Frontal cortex (tissue), 4 donors: ENCODE data around the gene CD1E. TPM values are rescaled to one million over a fixed set of nuclear protein-coding genes. Genes with fewer than 3 reads are reported as not detected.
"Not testable (repeated sequence)": the region's sequence is repeated elsewhere in the genome, so short reads cannot be mapped to it uniquely, and the experiment has no call there.

Source experiments
- DNase-seq, 2 donors: peaks; one replicate each; pipeline ENCODE4 v3.0.0; 2012; ENCODE audit warnings: low spot score in 2 of 2
- FAIRE-seq: peaks from 2 replicates; lab custom pipeline; 2012; peaks lifted over from hg19 to GRCh38; lab: Jason Lieb, UNC
- total RNA-seq: library from RNA; depleted of rRNA; stranded (reverse); fragments of >200 nt; gene quantifications from one replicate; pipeline ENCODE4 v1.2.3, GENCODE V29; 2014
- donor health status: control.
- donor health status: control.
- donor health status: control.

The CD1E gene
- total RNA-seq: not detected

DNA sequence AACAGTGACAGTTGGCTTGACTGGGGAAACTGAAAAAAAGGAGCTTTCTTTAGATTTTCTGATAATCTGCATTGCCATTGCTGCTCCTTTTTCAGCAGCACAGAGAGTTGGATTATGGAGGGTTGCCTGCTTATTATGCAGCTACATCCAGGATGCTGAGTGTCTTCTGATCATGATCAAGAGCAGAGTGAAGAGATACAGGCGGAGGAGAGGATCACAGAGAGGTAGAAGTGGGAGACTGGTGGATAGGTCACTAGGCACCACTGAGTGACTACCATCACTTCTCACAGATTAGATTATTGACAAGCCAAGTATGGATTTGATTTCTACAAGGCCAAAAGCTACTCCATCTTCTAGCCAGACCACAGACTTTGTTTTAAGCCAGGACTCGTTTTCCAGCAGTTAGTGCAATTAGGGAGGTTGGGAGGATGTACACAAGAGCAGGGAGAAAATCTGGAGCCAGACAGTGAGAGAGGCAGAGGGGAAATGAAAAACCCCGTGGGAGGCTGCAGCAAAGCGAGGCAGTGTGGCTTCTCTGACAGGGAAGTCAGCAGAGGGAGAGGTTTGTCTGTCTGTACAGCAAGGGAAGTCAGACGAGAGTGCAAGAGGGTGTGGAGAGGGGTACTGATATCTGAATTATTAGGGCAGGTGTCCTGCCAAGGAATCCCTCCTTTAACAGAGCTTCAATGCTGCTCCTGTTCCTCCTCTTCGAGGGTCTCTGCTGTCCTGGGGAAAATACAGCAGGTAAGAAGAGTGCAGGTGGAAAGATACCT lies at the start of gene CD1E:
Gene CD1E, plus strand, starts transcription at position 592 of the 773 bp plus-strand sequence. Its CDS starts 95 bp downstream, at position 687.
- FAIRE-seq (no peak), DNase-seq (no peak)

DNA sequence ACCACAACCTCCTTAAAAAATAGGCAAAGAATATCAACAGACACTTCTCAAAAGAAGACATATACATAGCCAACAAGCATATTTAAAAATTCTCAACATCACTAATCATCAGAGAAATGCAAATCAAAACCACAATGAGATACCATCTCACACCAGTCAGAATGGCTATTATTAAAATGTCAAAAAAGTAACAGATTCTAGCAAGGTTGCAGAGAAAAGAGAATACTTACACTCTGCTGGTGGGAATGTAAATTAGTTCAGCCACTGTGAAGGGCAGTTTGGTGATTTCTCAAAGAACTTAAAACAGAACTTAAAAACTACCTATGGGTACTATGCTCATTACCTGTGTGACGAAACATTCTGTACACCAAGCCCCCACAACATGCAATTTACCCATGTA lies 43.1 kb upstream of the CD1E start:
- FAIRE-seq (no peak), DNase-seq (no peak)

DNA sequence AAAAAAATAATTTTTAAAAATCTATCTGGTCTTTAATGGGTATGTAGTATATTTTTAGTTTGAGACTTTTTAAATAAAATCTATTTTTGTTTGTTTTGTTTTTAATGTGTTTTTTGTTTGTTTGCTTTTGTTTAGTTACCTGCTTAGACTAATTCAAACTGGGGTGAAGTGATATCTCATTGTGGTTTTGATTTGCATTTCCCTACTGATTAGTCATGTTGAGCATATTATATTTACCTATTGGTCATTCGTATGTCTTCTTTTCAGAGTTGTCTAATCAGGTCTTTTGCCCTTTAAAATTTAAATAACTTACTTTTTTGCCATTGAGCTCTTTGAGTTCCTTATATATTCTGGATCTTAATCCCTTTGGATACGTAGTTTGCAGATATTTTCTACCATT lies 42.6 kb upstream of the CD1E start:
- DNase-seq (no peak), FAIRE-seq (no peak)

DNA sequence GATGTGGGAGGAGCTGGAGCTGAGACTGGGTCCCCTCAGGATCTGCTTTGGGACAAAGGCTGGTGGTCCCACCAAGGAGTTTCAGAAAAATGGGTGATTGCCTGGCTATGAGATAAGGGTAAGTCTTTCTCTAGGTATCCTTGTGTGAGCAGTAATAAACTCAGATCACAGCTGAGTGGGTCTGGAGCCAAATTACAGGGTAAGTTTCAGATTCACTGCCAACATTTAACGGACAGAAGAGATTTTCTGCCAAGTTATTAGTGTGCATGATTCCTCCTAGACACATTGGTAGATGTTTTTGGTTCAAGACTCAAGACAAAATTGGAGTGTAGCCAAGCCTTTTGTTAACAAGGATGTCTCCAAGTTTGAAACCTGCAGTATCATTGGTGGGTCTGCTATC lies 29.8 kb upstream of the CD1E start:
- DNase-seq: no peak
- FAIRE-seq: no peak

DNA sequence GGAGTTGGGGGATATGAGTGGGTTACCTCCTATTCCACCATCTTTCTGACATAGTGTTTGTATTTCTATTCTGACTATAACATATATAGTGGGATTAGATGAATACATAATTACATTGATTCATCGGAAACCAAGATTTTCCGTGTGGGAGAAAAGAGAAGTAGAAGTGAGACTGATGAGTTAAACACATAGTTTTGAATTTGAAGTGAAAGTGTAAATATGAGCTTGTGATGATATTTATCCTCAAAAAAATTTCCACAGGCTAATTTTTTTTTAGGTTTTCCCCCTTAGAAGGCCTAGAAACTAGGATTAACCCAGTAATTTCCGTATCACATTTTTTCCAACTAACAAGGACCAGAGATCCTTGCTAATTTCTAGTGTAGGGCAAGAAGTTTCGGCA lies 29.3 kb upstream of the CD1E start:
- DNase-seq: no peak
- FAIRE-seq: no peak

DNA sequence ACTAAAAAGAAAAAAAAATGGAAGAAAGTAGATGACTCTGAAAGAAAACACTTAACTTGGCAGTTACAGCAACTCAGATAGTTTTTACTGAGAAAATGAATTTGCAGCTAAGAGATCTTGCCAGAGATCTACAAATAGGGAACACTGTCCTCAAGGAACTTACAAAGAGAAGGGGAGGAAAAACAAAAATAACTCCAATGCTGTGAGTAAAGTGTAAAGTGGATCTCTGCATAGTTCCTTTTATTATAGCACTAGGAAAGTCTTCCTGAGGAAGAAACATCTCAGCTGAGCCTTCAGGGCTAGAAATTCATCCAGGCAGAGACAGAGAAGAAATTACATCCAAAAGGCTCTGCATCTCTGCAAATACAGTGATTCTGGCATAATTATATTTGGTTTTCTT lies 26.2 kb upstream of the CD1E start:
- DNase-seq: no peak
- FAIRE-seq: no peak

DNA sequence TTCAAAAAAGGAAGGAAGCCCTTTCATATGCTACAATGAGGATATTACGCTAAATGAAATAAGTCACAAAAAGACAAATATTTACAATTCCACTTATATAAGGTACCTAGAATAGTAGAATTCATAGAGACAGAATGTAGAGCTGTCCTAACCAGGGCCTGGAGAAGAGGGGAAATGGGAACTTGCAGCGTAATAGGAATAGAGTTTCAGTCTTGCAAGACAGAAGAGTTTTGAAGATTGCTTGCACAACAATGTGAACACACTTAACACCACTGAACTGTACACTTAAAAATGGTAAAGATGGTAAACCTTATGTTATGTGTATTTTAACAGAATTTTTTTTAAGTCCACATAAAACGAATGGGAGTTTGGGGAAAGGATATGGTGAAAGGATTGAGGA lies 25.3 kb upstream of the CD1E start:
- FAIRE-seq (no peak), DNase-seq (no peak)

DNA sequence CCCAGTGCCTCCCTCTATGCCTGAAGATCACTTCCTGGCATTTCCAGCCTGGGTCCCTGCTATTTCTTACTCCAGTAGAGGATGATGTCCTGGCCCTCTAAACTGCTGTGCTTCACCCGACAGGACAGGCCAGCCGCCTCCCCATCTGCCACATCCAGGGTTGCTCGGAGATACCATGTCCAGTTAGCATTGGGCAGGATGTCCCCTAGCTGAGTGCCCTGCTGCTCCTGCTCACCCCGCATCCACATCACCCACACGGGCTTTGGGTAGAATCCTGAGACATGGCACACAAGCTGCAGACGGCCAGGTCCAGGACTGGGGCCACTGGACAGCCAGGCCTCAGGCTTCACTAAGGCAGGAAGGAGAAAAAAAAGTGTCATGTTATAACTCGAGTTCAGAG lies 24.4 kb upstream of the CD1E start:
- FAIRE-seq (no peak), DNase-seq (no peak)

DNA sequence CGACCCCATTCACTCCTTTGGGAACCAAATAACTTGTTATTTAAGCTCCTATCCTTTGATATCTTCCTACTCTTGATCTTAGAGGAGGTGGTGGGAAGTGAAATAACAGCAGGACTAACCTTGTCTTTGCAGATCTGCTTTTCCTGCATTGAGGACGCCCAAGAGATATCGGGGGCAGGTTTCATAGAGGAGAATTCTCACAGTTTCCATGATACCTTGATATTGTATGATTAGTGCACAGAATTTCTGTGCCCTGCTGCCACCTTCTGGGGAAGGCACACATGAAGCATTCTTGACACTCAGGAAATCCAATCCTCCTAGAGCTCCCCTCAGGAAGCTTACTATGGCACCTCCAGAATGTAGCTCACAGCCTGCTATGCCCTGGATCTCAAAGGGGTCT lies 24.0 kb upstream of the CD1E start:
- DNase-seq (no peak), FAIRE-seq (no peak)

DNA sequence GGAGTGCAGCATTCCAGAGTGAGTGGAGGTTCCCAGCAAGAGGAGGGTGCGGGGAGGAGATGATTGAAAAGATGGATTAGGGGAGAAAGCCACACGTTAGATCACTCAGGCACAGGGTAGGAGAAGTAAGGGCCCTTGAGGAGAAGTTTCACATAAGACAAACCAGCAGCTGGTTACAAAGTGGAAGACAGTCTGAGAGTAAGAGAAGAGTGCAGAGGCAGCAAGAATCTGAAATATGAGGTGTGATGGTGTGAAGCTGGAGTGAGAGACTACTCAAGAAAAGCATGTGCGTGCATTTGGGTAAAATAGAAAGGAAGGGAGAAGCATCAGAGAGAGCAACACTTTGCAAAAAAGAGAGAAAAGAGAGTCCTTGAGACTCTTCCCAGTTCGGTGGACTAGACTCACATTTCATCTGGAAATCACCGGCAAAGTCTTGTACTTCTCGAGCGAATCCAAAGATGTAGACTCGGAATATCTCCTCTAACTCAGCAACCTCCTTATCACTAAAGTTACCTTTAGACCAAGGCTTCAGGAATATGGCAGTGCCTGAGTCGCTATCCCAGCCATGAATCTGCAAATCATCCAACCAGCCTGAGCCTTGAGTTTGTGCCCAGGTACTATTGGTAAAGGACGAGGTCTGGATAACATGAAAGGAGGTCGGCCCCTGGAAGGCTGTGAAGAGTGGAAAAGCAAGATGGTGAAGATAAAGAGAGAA lies 23.1 kb upstream of the CD1E start:
- DNase-seq (no peak), FAIRE-seq (no peak)

DNA sequence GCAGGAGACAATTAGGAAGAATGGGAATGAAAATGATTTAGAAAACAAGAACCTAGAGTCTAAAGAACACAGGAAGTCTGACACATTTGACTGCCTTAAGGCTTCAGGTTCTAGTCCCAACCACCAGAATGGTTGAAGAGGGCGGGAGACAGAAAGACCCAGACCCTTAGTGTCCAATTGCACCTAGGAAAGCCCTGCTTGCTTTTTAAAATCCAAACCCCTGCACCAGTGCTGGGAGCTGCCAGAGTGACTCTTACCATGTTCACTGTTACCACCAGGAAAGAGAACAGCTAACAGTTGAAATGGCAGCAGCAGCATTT lies 22.6 kb upstream of the CD1E start:
- DNase-seq (no peak), FAIRE-seq (no peak)

DNA sequence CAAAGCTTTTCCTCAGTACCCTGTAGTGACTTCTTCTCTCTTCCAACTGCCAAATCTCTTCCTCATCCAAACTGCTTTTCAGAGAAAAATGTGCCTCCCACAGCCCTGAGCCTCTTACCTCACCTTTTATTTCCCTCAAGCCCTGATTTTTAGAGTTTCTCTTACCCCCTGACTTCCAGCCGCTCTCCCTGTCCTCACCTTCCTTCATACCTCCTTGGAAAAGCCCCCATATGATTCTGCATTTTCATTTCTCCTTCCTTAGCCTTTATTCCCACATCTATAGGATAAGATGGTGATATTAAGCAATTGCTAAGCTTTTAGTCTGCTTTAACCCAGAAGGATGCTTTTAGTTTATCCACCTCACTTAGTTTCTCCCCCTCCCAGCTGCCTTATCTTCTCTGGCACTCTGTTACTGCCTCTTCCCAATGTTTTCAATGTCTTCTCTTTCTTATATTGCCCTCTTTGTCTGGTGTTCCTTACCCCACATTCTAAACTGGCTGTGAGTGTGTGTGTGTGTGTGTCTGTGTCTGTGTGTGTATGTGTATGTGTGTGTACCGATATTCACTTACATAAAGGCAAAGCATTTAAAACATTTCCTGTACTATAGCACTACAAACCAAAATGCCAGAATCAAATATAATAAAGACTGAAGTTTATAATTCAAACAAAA lies 22.1 kb upstream of the CD1E start, which contains the start of gene CD1B:
Gene CD1B, minus strand, starts transcription at position 51 of the 670 bp plus-strand sequence. CDS start 108 bp downstream, outside the sequence.
- FAIRE-seq (no peak), DNase-seq (no peak)

DNA sequence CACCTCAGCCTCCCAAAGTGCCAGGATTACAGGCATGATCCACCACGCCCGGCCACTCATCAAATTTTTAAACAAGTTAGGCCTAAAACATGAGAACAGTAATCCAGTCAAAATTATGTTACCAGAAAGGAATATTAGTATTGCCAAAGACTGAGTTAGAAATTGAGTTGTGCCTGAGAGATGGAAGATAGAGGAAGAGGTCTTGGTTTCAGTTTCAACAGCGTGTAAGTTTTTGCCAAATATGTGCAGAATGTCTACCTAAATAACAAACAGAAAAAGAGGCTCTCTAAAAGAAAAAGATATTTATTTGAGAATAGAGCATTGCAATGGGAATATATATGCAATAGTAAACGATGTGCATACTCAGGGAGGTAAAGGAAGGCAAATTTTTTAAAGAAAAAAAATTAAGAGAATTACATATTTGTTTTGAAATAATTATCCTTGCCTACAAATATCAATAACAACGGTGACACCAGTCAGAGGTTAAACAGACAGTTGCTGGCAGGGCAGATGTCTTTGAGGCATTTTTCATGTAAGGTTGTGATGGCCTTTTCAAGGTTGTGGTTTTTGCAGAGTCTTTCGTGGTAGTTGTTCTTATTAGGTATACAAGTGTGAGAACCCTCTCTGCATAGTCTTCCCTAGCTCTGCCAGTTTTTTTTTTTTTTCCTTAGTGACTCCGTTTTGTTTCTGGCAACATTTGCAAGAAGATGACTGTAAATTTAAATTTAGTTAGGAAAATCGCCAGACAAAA lies 20.1 kb upstream of the CD1E start:
- no peak for FAIRE-seq
- no peak for DNase-seq

DNA sequence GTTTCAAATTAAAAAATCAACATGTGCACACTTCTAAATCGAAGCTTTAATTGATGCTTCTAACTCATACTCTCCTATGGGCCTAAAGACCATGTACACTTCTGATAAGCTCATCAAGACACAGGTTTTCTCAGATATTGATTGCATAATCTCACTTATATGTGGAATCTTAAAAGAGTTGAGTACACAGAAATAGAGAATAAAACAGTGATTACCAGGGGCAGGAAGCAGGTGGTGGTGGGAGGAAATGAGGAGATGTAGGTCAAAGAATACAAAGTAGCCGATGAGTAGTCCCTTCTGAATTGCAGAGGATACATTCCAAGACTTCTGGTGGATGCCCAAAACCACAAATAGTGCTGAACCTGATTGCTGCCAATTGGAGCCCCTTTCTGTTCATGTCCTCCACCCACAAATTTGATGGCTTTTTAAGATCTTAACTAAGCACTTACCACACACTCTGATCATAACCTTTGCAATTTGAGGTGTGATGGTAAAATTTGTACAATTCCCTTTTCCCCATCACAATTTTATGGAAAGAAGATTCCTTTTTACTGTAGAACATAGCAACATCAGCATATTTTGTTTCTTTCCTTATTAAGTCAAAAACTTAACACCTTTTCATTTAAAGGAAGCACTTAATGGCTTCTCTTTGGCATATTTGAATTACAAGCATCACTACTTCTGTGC lies 19.0 kb upstream of the CD1E start:
- no peak for FAIRE-seq
- no peak for DNase-seq

DNA sequence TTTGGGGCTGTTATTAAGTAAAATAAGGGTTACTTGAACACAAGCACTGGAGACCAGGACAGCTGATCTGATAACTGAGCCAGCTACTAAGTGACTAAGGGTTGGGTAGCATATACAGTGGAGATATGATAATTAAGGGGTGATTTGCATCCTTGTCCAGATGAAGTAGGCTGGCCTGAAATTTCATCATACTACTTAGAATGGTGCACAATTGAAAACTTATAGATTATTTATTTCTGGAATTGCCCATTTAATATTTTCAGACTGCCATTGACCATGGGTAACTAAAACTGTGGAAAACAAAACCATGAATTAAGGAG lies 18.5 kb upstream of the CD1E start:
- FAIRE-seq: no peak
- DNase-seq: no peak

DNA sequence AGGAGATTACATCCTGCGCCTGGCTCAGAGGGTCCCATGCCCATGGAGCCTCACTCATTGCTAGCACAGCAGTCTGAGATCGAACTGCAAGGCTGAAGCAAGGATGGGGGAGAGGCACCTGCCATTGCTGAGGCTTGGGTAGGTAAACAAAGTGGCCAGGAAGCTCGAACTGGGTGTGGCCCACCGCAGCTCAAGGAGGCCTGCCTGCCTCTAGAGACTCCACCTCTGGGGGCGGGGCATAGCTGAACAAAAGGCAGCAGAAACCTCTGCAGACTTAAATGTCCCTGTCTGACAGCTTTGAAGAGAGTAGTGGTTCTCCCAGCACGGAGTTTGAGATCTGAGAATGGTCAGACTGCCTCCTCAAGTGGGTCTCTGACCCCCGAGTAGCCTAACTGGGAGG lies 17.3 kb upstream of the CD1E start:
- not testable (repeated sequence) for DNase-seq, FAIRE-seq

DNA sequence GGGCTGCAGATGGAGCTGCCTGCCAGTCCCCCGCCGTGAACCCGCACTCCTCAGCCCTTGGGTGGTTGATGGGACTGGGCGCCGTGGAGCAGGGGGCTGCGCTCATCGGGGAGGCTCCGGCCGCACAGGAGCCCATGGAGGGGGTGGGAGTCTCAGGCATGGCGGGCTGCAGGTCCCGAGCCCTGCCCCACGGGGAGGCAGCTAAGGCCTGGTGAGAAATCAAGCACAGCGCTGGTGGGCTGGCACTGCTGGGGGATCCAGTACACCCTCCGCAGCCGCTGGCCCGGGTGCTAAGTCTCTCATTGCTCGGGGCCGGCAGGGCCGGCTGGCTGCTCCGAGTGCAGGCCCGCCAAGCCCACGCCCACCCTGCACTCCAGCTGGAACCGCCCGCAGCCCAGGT lies 4.7 kb upstream of the CD1E start:
- FAIRE-seq, DNase-seq: not testable (repeated sequence)

DNA sequence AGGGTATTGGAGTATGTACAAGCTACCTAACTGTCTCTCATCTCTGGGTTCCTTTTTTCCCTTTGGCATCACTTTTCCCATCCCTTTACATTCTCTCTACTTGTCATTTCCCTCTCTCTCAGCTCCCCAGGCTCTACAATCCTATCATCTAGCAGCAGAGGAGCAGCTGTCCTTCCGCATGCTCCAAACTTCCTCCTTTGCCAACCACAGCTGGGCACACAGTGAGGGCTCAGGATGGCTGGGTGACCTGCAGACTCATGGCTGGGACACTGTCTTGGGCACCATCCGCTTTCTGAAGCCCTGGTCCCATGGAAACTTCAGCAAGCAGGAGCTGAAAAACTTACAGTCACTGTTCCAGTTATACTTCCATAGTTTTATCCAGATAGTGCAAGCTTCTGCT lies 561 bp downstream of the CD1E start:
- no peak for DNase-seq
- FAIRE-seq: no peak

DNA sequence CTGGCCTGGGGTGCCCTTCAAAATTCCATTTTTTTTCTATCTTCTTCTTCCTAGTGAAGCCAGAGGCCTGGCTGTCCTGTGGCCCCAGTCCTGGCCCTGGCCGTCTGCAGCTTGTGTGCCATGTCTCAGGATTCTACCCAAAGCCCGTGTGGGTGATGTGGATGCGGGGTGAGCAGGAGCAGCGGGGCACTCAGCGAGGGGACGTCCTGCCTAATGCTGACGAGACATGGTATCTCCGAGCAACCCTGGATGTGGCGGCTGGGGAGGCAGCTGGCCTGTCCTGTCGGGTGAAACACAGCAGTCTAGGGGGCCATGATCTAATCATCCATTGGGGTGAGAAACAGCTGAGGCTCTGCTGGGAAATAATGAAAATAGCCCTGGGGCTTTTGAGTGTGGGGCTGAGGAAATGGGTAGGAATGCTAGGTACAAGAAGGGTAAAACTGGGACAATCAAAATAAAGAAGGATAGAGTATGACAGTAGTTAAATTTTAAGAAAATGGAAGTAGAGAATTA lies 2.1 kb downstream of the CD1E start:
- DNase-seq: no peak
- no peak for FAIRE-seq

DNA sequence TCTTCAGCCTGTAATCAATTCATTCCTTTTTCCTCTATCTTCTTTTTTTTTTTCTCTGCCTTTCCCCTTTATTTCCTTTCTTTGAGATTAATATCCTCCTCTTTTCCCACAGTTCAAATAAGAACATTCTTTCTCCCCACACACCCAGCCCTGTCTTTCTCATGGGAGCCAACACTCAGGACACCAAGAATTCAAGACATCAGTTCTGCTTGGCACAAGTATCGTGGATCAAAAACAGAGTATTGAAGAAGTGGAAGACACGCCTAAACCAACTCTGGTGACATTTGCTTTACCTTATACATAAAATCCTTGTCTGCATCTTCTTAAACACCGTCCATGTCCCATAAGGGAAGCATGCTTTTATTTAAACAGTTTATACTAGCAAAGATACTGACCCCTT lies 2.9 kb downstream of the CD1E start:
- DNase-seq (no peak), FAIRE-seq (no peak)
